PC-3 (cell line): ENCODE measurements around the gene DEFB114.

Source experiments
- EZH2 ChIP-seq: fragments of 300-600 bp; sonication (generic); IDR thresholded peaks from one replicate; pipeline ENCODE4 v1.6.1; 2017; ENCODE audit warnings: antibody characterized with exemption, mild to moderate bottlenecking, low read length; ENCODE audit not compliant: unreplicated experiment
- TF ChIP-seq, protein P1 (sequence below): fragments of 300-600 bp; sonication (generic); conservative IDR thresholded peaks from 2 replicates; pipeline ENCODE4 v1.5.1; 2017; ENCODE audit warnings: antibody characterized with exemption, low read depth, mild to moderate bottlenecking, low read length

DNA sequence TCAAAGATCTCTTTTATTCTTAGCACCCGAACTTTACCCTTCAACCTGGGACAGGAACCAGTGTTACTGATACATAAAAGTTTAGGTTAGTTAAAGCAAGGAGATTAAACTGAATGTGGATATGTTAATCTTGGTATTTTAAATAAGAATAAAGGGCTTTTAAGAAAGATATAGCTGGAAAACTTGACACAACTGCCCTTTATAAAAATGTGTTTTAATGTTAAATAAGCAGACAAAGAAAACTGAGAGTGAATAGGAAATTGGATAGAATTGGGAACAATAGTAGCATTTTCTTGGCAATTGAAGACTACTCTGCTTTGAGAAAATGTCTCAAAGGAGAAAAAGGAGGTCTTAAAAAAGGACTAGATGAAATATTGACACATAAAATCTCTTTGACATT, 51.8 kb downstream of the DEFB114 start:
- TF ChIP-seq, protein P1, sequence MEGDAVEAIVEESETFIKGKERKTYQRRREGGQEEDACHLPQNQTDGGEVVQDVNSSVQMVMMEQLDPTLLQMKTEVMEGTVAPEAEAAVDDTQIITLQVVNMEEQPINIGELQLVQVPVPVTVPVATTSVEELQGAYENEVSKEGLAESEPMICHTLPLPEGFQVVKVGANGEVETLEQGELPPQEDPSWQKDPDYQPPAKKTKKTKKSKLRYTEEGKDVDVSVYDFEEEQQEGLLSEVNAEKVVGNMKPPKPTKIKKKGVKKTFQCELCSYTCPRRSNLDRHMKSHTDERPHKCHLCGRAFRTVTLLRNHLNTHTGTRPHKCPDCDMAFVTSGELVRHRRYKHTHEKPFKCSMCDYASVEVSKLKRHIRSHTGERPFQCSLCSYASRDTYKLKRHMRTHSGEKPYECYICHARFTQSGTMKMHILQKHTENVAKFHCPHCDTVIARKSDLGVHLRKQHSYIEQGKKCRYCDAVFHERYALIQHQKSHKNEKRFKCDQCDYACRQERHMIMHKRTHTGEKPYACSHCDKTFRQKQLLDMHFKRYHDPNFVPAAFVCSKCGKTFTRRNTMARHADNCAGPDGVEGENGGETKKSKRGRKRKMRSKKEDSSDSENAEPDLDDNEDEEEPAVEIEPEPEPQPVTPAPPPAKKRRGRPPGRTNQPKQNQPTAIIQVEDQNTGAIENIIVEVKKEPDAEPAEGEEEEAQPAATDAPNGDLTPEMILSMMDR: no peak
- no peak for TF ChIP-seq EZH2
